ENCODE results near the gene COL6A1. TPM values are rescaled to one million over a fixed set of nuclear protein-coding genes. Genes with fewer than 3 reads are reported as not detected.

Gene COL6A1, protein sequence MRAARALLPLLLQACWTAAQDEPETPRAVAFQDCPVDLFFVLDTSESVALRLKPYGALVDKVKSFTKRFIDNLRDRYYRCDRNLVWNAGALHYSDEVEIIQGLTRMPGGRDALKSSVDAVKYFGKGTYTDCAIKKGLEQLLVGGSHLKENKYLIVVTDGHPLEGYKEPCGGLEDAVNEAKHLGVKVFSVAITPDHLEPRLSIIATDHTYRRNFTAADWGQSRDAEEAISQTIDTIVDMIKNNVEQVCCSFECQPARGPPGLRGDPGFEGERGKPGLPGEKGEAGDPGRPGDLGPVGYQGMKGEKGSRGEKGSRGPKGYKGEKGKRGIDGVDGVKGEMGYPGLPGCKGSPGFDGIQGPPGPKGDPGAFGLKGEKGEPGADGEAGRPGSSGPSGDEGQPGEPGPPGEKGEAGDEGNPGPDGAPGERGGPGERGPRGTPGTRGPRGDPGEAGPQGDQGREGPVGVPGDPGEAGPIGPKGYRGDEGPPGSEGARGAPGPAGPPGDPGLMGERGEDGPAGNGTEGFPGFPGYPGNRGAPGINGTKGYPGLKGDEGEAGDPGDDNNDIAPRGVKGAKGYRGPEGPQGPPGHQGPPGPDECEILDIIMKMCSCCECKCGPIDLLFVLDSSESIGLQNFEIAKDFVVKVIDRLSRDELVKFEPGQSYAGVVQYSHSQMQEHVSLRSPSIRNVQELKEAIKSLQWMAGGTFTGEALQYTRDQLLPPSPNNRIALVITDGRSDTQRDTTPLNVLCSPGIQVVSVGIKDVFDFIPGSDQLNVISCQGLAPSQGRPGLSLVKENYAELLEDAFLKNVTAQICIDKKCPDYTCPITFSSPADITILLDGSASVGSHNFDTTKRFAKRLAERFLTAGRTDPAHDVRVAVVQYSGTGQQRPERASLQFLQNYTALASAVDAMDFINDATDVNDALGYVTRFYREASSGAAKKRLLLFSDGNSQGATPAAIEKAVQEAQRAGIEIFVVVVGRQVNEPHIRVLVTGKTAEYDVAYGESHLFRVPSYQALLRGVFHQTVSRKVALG
- 0.23 and 0.37 TPM in 2 replicates for total RNA-seq

DNA sequence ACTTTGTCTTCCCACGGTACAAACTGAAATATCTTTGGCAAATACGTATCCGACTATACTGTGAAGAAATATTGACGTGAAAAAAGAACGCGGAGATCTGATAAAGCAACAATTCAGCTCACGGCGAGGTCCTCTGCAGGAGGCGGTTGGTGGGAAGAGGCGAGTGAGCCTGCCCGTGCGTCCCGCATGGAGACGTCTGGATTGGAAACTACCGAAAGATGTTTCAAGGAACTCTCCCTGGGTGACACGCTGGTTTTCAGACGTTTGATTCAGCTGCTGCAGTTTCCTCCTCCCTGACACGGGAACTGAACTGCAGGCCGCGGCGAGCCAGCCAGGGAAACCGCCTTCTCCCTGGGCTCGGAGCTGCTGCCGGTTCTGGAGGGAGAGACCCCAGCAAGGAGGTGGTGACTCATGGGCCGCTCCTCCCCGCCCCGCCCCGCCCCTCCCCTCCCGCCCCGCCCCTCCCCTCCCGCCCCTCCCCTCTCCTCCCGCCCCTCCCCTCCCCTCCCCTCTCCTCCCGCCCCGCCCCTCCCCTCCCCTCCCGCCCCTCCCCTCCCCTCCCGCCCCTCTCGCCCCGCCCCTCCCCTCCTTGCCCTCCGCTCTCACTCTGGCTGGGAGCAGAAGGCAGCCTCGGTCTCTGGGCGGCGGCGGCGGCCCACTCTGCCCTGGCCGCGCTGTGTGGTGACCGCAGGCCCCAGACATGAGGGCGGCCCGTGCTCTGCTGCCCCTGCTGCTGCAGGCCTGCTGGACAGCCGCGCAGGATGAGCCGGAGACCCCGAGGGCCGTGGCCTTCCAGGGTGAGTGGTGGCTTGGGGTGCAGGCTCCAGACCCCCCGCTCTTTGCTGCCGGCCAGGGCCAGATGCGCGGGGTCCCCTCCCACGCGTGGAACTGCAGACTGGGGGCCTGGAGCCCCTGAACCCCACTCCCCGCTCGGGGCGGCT, at the start of gene COL6A1:
COL6A1 (plus strand) TSS at position 620 of the 941 bp plus-strand sequence; CDS start at position 701, 81 bp downstream.
- peaks cover 20% of the 10 kb centered on the region for H3K27me3 Mint-ChIP-seq (ENCODE audit: low read depth)
- H3K9me3 Mint-ChIP-seq: no peaks in the 10 kb centered on the region
- peaks cover 3% of the 10 kb centered on the region for H3K4me1 Mint-ChIP-seq (ENCODE audit: low read depth)
- H3K27ac Mint-ChIP-seq: no peak within 1 kb of the TSS
- intact Hi-C loops (cut with micrococcal nuclease): no loop called here
- DNase-seq (ENCODE audit: low spot score): peak; percentile 46
- no peaks in the 10 kb centered on the region for H3K36me3 Mint-ChIP-seq (ENCODE audit: low read depth)
- no peak within 1 kb of the TSS for H3K4me3 Mint-ChIP-seq (ENCODE audit: low read depth)

DNA sequence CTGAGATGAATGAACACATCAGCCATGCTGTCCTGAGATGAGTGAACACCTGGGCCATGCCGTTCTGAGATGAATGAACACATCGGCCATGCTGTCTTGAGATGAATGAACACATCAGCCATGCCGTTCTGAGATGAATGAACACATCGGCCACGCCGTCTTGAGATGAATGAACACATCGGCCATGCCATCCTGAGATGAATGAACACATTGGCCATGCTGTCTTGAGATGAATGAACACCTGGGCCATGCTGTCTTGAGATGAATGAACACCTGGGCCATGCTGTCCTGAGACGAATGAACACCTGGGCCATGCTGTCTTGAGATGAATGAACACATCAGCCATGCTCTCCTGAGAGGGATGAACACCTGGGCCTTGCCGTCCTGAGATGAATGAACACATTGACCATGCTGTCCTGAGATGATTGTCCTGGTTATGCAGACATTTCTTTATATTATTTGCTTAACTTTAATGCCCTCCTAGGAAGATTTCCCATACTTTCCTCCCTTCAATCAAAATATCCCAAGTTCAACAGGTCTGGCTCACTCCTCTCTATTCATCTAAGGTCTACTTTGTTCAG, 48.6 kb upstream of the COL6A1 start:
- Mint-ChIP-seq H3K27ac (no peak overlapping the region), H3K4me3 (ENCODE audit: low read depth) (no peak overlapping the region), H3K4me1 (ENCODE audit: low read depth) (no peaks in the 10 kb centered on the region), H3K9me3 (no peaks in the 10 kb centered on the region), H3K36me3 (ENCODE audit: low read depth) (no peaks in the 10 kb centered on the region), H3K27me3 (ENCODE audit: low read depth) (no peaks in the 10 kb centered on the region)
- intact Hi-C loops (cut with micrococcal nuclease): no loop called here
- DNase-seq (ENCODE audit: low spot score): no peak

DNA sequence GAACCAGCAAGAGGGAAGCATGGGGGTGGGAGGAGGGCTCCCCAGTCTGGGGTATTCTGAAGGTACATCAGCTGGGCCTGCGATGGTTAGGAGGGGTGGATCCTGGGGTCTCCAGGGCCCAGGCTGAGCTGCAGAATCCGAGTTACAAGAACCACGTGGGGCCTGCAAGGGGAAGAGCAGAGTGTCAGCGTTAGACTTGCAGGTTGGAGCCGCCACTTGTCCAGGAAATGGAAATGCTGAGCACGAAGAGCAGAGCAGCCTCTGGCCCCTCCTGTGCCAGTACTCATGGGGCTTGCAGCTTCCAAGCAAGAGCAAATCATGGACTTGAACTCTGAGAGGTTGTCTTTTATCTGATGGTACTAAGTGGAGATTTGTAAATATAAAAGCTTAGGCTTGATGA, 47.5 kb upstream of the COL6A1 start:
- no peaks in the 10 kb centered on the region for H3K36me3 Mint-ChIP-seq (ENCODE audit: low read depth)
- no peak overlapping the region for H3K27ac Mint-ChIP-seq
- no peaks in the 10 kb centered on the region for H3K9me3 Mint-ChIP-seq
- no peaks in the 10 kb centered on the region for H3K27me3 Mint-ChIP-seq (ENCODE audit: low read depth)
- intact Hi-C loops (cut with micrococcal nuclease): no loop called here
- no peak overlapping the region for H3K4me3 Mint-ChIP-seq (ENCODE audit: low read depth)
- H3K4me1 Mint-ChIP-seq (ENCODE audit: low read depth): no peaks in the 10 kb centered on the region
- no peak for DNase-seq (ENCODE audit: low spot score)

DNA sequence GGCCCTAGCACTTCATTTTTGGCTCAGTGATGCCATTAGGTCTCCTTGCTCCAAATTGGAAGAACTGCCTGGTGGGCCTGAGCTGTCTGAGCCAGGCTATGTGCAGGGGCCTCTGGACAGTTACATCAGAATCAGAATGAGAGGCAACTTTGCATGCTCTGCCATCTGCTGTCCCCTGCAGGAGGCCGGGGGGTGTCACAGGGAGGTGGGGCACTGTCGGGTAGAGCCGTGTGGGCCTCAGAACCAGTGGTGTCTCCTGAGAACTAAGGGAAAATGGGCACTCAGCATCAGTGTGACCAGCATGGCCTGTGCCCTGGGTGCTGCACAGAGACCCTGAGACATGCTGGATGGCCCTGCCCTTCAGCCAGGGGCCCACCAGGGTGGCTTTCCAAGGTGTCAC, 47.0 kb upstream of the COL6A1 start:
- Mint-ChIP-seq H3K4me3 (ENCODE audit: low read depth) (no peak overlapping the region), H3K27ac (no peak overlapping the region), H3K36me3 (ENCODE audit: low read depth) (no peaks in the 10 kb centered on the region), H3K27me3 (ENCODE audit: low read depth) (no peaks in the 10 kb centered on the region), H3K9me3 (no peaks in the 10 kb centered on the region), H3K4me1 (ENCODE audit: low read depth) (no peaks in the 10 kb centered on the region)
- intact Hi-C loops (cut with micrococcal nuclease): no loop called here
- no peak for DNase-seq (ENCODE audit: low spot score)

DNA sequence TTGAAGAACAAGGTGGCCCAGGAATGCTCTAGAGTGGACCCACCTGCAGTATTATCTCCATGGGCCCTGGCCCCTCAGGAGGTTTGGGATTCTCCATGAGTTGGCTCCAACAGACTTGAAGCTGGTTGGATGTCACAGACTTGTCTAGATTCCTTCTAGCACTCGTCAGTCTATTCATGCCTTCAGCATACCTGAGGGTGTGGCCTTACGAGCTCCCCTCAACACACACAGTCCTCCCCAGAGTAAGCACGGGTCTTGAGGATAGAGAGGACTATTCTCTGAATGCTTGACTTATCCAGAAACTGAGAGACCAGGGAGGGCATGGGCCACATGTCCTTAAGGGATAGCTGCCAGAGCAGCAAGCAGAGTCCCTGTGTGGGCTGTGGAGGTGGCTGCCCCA, 45.9 kb upstream of the COL6A1 start:
- intact Hi-C loops (cut with micrococcal nuclease): no loop called here
- DNase-seq (ENCODE audit: low spot score): no peak
- Mint-ChIP-seq H3K36me3 (ENCODE audit: low read depth) (no peaks in the 10 kb centered on the region), H3K4me1 (ENCODE audit: low read depth) (no peaks in the 10 kb centered on the region), H3K9me3 (no peaks in the 10 kb centered on the region), H3K27me3 (ENCODE audit: low read depth) (no peaks in the 10 kb centered on the region), H3K4me3 (ENCODE audit: low read depth) (no peak overlapping the region), H3K27ac (no peak overlapping the region)

DNA sequence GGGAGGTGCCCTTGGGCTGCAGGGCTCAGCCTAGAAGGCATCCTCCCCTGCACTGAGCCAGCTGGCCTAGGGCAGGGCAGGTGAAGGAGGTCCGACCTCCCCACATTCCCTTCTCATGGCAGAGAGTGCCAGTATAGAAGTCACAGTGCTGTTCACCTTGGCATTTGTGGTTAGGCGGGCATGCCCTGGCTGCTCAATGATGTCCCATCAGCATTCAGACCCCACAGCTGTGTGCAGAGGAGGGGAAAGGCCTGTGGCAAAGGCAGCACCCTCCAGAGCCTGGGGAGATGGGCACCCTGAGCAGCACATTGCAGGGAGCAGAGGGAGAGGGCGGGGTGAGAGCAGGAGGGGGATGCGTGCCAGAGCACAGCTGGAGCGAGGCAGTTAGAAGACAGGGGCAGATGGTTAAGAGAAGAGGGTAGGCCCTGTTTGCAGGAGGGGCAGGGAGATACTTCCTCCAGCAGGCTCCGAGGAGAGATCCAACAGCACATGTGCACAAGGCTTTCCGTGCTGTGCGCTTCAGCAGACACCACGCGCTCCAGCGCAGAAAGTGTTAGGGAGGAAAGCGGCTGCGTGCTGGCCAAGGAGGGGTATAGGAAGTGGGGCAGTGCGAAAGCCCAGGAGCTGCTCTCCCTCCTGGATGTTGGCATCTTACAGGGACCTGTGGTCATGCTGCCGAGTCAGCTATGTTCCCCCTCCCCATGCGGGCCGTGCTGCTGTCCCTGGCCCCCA, 43.7 kb upstream of the COL6A1 start:
- intact Hi-C loops (cut with micrococcal nuclease): no loop called here
- no peak overlapping the region for H3K27ac Mint-ChIP-seq
- H3K9me3 Mint-ChIP-seq: no peaks in the 10 kb centered on the region
- H3K27me3 Mint-ChIP-seq (ENCODE audit: low read depth): no peaks in the 10 kb centered on the region
- no peaks in the 10 kb centered on the region for H3K4me1 Mint-ChIP-seq (ENCODE audit: low read depth)
- no peak overlapping the region for H3K4me3 Mint-ChIP-seq (ENCODE audit: low read depth)
- no peak for DNase-seq (ENCODE audit: low spot score)
- H3K36me3 Mint-ChIP-seq (ENCODE audit: low read depth): no peaks in the 10 kb centered on the region

DNA sequence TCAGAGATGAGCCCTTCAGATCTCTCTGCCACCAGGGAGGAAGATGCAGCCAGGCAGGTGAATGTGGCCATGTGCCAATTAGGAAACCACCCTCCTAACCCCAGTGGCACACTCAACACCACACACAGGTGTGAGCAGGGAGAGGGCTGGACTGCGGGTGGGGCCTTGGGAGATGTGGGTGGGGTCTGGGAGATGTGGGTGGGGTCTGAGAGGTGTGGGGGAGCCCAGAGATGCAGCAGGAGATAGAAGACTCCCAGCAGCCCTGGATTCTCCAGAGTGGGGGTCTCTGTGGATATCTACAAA, 43.2 kb upstream of the COL6A1 start:
- intact Hi-C loops (cut with micrococcal nuclease): no loop called here
- Mint-ChIP-seq H3K36me3 (ENCODE audit: low read depth) (no peaks in the 10 kb centered on the region), H3K9me3 (no peaks in the 10 kb centered on the region), H3K27me3 (ENCODE audit: low read depth) (no peaks in the 10 kb centered on the region), H3K27ac (no peak overlapping the region), H3K4me1 (ENCODE audit: low read depth) (no peaks in the 10 kb centered on the region), H3K4me3 (ENCODE audit: low read depth) (no peak overlapping the region)
- DNase-seq (ENCODE audit: low spot score): no peak

DNA sequence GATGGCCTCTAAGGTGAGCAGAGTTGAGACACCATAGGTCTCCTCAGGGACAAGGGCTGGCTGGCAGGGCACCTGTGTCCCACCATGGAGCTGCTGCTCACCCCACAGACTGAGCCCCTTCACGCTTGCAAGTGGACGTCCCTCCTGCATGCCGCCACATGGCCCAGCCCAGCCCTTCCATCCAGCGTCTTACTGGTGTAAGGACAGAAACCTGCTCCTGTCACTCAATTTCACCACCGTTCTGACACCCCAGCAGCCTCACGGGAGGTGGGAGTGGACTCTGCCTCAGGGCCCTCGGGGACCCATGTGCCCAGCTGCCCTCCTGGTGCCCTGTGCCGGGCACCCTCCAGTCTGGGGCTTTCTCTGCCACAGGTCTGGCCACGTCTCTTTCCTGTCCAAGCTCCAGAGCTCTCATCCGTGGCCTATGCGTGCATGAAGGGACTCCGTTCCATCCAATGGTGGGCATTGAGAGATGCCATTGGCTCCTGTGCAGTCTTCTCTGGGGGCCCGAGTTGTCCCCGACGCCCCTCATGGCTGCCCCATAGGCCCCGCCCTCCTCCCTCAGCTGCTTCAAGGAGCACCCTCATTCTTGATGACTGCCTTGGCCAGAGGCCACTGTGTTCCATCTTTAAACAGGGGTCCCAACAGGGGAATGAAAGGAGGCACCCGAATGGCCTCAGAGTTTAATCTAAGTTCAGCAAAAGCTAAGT, 42.6 kb upstream of the COL6A1 start:
- H3K27me3 Mint-ChIP-seq (ENCODE audit: low read depth): no peaks in the 10 kb centered on the region
- H3K4me3 Mint-ChIP-seq (ENCODE audit: low read depth): no peak overlapping the region
- H3K36me3 Mint-ChIP-seq (ENCODE audit: low read depth): no peaks in the 10 kb centered on the region
- H3K27ac Mint-ChIP-seq: no peak overlapping the region
- no peaks in the 10 kb centered on the region for H3K9me3 Mint-ChIP-seq
- DNase-seq (ENCODE audit: low spot score): no peak
- intact Hi-C loops (cut with micrococcal nuclease): no loop called here
- no peaks in the 10 kb centered on the region for H3K4me1 Mint-ChIP-seq (ENCODE audit: low read depth)

DNA sequence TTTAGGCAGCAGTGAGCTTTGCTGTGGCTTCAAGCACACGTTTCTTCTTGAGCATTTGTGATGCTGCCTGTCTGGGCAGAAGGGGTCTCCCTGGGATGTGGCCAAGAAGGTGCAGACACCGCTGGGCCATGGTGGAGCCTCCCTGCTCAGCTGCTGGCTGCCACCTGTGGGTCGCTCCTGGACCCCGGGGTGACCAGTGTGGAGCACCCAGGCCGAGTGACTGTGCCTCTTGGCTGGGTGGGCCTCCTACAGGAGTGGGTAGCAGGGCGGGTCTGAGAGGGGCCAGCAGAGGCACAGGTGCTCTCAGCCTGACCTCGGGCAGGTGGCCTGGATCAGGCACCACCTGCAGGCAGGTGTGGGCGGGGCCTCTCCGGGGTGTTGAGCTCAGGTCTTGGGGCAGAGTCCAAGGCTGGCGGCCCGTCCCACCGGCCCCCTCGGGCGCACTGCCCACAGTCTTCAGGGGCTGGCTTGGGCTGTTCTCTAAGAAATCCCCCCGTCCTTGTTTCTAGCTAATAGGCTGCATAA, 42.0 kb upstream of the COL6A1 start:
- H3K9me3 Mint-ChIP-seq: no peaks in the 10 kb centered on the region
- no peak overlapping the region for H3K4me3 Mint-ChIP-seq (ENCODE audit: low read depth)
- H3K27ac Mint-ChIP-seq: no peak overlapping the region
- no peaks in the 10 kb centered on the region for H3K4me1 Mint-ChIP-seq (ENCODE audit: low read depth)
- DNase-seq (ENCODE audit: low spot score): no peak
- no peaks in the 10 kb centered on the region for H3K36me3 Mint-ChIP-seq (ENCODE audit: low read depth)
- intact Hi-C loops (cut with micrococcal nuclease): no loop called here
- no peaks in the 10 kb centered on the region for H3K27me3 Mint-ChIP-seq (ENCODE audit: low read depth)

DNA sequence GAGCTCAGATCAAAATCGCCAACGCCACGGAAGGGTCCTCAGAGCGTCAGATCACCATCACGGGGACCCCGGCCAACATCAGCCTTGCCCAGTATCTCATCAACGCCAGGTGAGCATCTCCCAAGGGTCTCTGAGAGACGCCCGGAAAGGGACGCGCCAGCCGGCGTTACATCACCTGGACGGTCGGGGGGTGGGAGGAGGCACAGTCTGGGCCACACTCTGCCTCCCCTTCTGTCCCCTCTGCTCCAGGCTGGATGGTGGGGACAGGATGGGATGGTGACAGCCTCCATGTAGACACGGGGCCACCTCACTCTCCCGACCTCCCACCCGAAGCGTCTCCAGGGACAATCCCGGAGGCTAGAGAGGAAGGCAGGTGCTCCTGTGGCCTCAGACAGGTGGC, 41.5 kb upstream of the COL6A1 start:
- no peaks in the 10 kb centered on the region for H3K4me1 Mint-ChIP-seq (ENCODE audit: low read depth)
- no peaks in the 10 kb centered on the region for H3K9me3 Mint-ChIP-seq
- no peak overlapping the region for H3K27ac Mint-ChIP-seq
- H3K27me3 Mint-ChIP-seq (ENCODE audit: low read depth): no peaks in the 10 kb centered on the region
- intact Hi-C loops (cut with micrococcal nuclease): no loop called here
- H3K36me3 Mint-ChIP-seq (ENCODE audit: low read depth): no peaks in the 10 kb centered on the region
- H3K4me3 Mint-ChIP-seq (ENCODE audit: low read depth): no peak overlapping the region
- no peak for DNase-seq (ENCODE audit: low spot score)

DNA sequence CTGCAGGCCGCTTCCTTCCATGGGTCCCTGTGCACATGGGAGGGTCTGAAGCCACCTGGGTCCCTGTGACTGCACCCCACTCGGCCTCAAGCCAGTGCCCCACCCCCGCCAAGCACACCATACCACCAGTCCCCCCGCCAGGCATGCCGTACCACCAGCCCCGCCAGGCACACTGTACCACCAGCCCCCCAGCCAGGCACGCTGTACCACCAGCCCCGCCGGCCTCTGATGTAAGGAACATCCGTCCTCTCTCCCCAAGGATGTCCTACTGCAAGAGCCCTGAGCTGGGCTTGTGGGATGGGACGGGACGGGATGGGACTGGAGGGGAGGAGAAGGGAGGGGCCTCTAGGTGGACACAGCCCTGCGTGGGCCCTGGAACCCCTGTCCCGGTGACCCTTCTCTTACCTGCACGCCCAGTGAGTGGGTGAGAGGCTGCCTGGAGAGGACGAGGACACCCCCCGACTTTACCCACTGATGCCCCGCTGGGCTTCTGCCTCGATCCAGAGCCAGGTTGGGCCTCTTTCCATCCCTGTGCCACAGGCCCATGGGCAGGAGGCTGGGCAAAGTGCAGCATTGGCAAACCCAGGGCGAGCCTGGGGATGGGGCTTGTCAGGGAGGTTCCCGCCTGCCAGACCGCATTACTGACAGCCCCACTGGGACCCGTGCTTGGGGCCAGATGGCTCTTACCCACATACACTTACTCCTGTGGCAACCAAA, 40.8 kb upstream of the COL6A1 start:
- intact Hi-C loops (cut with micrococcal nuclease): no loop called here
- no peak for DNase-seq (ENCODE audit: low spot score)
- Mint-ChIP-seq H3K36me3 (ENCODE audit: low read depth) (no peaks in the 10 kb centered on the region), H3K4me1 (ENCODE audit: low read depth) (no peaks in the 10 kb centered on the region), H3K9me3 (no peaks in the 10 kb centered on the region), H3K27ac (no peak overlapping the region), H3K27me3 (ENCODE audit: low read depth) (no peaks in the 10 kb centered on the region), H3K4me3 (ENCODE audit: low read depth) (no peak overlapping the region)

All from activated T-helper 2 cell treated with anti-CD3 and anti-CD28 coated beads, Interferon-gamma antibody, Interleukin-2, Interleukin-4, amounts not matched to agents 10 μg/mL and 5 μg/mL and 100 μg/mL, durations not matched to agents 14 hours and 24 hours and 36 hours (primary cell).